GM12892 (cell line): Measurements from ENCODE around the gene FBRSL1.

ENCODE experiments used
- DNase-seq: peaks from one replicate; pipeline ENCODE4 v3.0.0; 2011; ENCODE audit not compliant: insufficient read length
- FAIRE-seq: peaks from 2 replicates; lab custom pipeline; 2011; peaks lifted over from hg19 to GRCh38; lab: Jason Lieb, UNC
- POLR2A ChIP-seq: IDR thresholded peaks from 2 replicates; pipeline ENCODE4 v1.6.1; 2011; ENCODE audit warnings: low read depth, low read length, control low read depth
- POLR2AphosphoS5 ChIP-seq: IDR thresholded peaks from 2 replicates; pipeline ENCODE4 v1.6.1; 2011; ENCODE audit warnings: low read depth, low read length, control low read depth
- TAF1 ChIP-seq: IDR thresholded peaks from 2 replicates; pipeline ENCODE4 v1.6.1; 2011; ENCODE audit warnings: low read depth, mild to moderate bottlenecking, control low read depth, low read length, borderline replicate concordance

The FBRSL1 gene

DNA sequence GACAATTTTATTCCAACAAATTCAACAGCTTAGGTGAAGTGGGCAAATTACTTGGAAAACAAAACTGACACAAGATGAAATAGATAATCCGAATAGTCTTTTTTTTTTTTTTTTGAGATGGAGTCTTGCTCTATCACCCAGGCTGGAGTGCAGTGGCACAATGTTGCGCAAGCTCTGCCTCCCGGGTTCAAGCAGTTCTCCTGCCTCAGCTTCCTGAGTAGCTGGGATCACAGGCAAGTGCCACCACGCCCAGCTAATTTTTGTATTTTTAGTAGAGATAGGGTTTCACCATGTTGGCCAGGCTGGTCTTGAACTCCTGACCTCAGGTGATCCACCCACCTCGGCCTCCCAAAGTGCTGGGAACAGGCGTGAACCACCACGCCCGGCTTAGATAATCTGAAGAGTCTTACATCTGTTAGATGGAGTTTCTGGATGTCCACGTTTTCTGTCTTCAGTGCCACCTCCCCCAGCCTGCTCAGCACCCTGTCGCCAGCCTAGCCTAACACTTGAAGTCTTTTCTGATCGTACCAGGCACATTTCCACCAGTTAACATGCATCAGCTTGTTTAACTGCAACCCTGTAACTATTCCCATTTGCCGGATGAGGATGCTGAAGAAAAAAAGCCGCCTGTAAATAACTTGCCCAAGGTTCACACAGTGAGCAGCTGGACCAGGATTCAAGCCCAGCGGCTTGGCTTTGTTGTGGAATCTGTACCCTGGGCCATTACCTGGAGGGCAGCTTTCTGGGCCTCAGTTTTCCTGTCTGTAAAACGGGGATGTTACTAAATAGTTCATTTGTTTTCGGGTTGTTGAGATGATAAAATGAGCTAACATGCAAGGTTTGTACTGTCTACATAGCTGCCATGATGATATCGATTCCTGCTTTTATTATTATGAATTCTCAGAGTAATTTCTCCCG, 26.4 kb downstream of the FBRSL1 start:
- DNase-seq, result no peak
- no peak for TF ChIP-seq POLR2AphosphoS5
- no peak for TF ChIP-seq POLR2A
- TF ChIP-seq TAF1, result no peak
- FAIRE-seq, result no peak

GRCh38 chr12:132517013-132517739, 27.2 kb downstream of the FBRSL1 start:
- no peak for FAIRE-seq

DNA sequence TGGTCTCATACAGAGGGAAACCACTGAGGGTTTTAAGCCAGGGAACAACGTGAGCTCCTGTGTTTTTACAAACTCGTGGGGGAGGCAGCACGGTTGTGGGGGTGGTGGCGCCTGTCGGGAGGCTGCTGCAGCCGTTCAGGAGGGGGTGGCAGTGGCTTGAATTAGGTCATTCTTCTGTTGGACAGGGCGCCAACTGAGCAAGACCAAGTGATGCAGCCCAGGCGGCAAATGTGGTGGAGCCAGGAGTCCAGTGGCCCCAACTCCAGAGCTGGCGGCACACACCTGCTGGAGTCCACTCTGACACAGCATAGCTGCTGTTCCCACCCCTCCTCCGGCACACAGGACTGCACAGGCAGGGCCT, 27.8 kb downstream of the FBRSL1 start:
- no peak for TF ChIP-seq TAF1
- TF ChIP-seq POLR2A, result no peak
- no peak for TF ChIP-seq POLR2AphosphoS5
- DNase-seq, result no peak
- FAIRE-seq, result no peak

More at GRCh38 chr12:132517013-132517739, 27.2 kb downstream of the FBRSL1 start:
- DNase-seq, result no peak
- TF ChIP-seq POLR2A (no peak), POLR2AphosphoS5 (no peak), TAF1 (no peak)

DNA sequence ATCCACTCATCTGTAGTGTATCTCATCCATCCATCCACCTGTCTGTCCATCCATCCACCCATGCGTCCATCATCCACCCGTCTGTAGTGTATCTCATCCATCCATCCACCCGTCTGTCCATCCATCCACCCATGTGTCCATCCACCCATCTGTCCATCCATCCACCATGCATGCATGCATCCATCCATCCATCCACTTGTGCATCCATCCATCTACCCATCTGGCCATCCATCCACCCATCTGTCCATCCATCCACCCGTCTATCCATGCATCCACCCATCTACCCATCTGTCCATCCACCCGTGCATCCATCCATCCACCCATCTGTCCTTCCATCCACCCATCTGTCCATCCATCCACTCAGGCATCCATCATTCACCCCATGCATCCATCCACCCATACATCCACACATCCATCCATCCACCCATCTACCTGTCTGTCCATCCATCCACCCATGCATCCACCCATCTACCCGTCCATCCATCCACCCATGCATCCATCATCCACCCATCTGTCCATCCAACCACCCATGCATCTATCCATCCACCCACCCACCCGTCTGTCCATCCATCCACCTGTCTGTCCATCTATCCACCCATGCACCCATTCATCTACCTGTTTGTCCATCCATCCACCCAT, 28.5 kb downstream of the FBRSL1 start:
- DNase-seq, result no peak
- no peak for TF ChIP-seq POLR2AphosphoS5
- TF ChIP-seq TAF1, result no peak
- no peak for TF ChIP-seq POLR2A
- FAIRE-seq, result no peak

- FAIRE-seq (no peak), DNase-seq (no peak)
- TF ChIP-seq POLR2AphosphoS5 (no peak), TAF1 (no peak), POLR2A (no peak)
Measured at GRCh38 chr12:132520421-132521199, 30.7 kb downstream of the FBRSL1 start.

DNA sequence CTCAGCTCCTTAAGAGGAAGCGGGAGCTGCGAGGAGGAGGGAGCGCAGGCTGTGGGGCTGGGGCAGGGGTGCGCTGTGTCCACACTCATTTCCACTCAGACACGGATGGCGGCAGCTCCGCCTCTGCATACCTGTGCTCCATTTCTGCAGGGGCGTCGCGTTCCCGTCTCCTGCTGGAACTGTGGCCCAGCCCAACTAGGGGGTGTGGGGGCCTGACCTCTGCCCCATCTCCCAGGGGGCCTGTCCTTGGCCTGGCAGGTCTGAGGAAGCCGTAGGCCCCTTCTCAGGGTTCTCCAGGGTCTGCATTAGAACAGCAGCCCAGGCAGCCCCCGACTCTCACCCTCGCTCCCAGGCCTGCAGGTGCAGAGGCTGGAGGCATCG, 31.2 kb downstream of the FBRSL1 start:
- TF ChIP-seq POLR2A (no peak), TAF1 (no peak), POLR2AphosphoS5 (no peak)
- no peak for FAIRE-seq

DNA sequence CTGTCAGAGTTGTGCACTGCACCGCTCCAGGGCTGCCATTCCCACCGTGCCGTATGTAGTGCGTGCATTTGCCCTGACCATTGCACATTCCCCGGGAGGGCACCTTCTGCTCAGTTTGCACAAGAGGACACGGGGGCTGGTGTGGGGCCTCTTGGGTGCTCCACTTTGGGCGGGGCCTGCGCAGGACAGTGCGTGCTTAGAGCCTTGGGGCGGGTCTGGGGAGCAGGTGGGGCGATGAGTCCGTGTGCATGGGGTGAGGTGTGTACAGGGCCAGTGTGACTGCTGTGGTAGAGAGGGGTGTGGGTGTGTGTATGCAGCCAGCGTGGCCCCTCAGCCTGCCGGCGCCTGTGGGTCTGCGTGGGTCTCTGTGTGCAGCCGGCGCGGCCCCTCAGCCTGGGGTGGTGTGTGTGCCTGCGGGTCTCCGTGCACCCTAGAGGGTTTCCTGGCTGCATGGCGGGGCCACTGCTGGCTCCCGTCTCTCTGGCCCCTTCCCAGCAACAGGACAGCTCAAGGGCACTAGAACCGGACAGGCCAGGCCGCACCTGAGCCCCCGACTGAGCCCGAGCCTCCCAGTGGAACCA, 31.9 kb downstream of the FBRSL1 start:
- TF ChIP-seq TAF1 (no peak), POLR2AphosphoS5 (no peak), POLR2A (no peak)
- DNase-seq, result no peak
- FAIRE-seq, result no peak

More for the DNA sequence above, 31.2 kb downstream of the FBRSL1 start:
- DNase-seq, result no peak

GRCh38 chr12:132522592-132523380, 32.8 kb downstream of the FBRSL1 start:
- TF ChIP-seq POLR2A (no peak), POLR2AphosphoS5 (no peak), TAF1 (no peak)
- FAIRE-seq (no peak), DNase-seq (no peak)

DNA sequence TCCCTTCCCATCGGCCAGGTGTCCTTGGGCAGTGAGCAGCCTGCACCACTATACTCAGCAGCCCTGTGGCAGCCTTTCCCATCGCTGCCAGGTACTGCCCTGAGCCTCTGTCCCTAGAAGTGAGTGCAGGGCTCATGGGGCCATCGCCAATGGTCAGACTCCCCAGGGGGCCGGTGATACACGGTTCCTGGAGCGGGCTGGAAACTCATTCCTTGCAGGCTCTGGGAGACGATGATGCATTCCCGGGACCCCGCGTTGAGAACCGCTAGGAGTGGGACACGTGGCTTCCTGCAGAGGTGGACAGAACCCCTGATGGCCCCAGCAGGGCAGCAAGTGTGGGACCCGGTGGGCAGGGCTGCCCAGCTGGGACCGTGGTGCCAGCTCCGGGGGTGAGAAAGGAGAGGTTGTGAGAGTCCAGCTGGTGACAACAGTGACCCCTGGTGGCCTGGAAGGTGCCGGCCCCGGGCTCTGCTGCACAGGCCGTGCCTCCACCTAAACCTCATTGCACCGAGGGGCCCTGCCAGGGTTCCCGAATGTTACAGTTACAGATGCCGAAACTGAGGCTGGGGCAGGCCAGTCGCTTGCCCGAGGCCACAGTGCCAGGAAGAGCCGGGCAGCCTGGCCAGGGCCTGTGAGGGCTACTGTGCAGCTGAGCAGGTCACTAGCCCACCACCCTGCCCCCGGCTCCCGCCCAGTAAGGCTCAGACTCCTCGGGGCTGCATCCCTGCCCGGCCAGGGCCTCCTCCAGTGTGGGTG, 33.8 kb downstream of the FBRSL1 start:
- TF ChIP-seq POLR2A (no peak), POLR2AphosphoS5 (no peak), TAF1 (no peak)
- FAIRE-seq (peak; percentile 90), DNase-seq (peak; percentile 95)

- DNase-seq (no peak), FAIRE-seq (no peak)
- TF ChIP-seq POLR2A (no peak), TAF1 (no peak), POLR2AphosphoS5 (no peak)
Measured at GRCh38 chr12:132524405-132524804, 34.5 kb downstream of the FBRSL1 start.
